HepG2 (cell line): ENCODE measurements around the gene C16orf90. TPM values are rescaled to one million over a fixed set of nuclear protein-coding genes. Genes with fewer than 3 reads are reported as not detected.

Experiments used
- BCL6 ChIP-seq: IDR thresholded peaks from 2 replicates; pipeline ENCODE4 v1.6.1; 2016; ENCODE audit warnings: missing genetic modification reagents, missing compliant biosample characterization
- CHD2 ChIP-seq: IDR thresholded peaks from 2 replicates; pipeline ENCODE4 v1.6.1; 2011; ENCODE audit warnings: low read depth, low read length, improper control_type of control experiment
- FOXC1 ChIP-seq: sonication (generic); formaldehyde crosslinking; IDR thresholded peaks from 2 replicates; pipeline ENCODE4 v1.8.0; 2022; ENCODE audit warnings: mild to moderate bottlenecking, missing genetic modification reagents, borderline replicate concordance
- FOXM1 ChIP-seq: sonication (generic); formaldehyde crosslinking; IDR thresholded peaks from 2 replicates; pipeline ENCODE4 v1.5.0; 2020; ENCODE audit warnings: missing genetic modification reagents
- HDAC2 ChIP-seq: sonication (generic); formaldehyde crosslinking; IDR thresholded peaks from 2 replicates; pipeline ENCODE4 v1.4.0; 2020; ENCODE audit warnings: missing genetic modification reagents
- HOMEZ ChIP-seq: IDR thresholded peaks from 2 replicates; pipeline ENCODE4 v1.6.1; 2016; ENCODE audit warnings: low read depth
- MTERF4 ChIP-seq: sonication (generic); formaldehyde crosslinking; IDR thresholded peaks from 2 replicates; pipeline ENCODE4 v1.8.0; 2023; ENCODE audit warnings: mild to moderate bottlenecking, missing genetic modification reagents
- NFKBIZ ChIP-seq: IDR thresholded peaks from 2 replicates; pipeline ENCODE4 v1.6.1; 2018; ENCODE audit warnings: missing genetic modification reagents, missing compliant biosample characterization
- RXRA ChIP-seq: sonication (generic); formaldehyde crosslinking; IDR thresholded peaks from 2 replicates; pipeline ENCODE4 v1.5.1; 2020; ENCODE audit warnings: missing genetic modification reagents
- SMAD9 ChIP-seq: sonication (generic); formaldehyde crosslinking; IDR thresholded peaks from 2 replicates; pipeline ENCODE4 v1.5.1; 2020; ENCODE audit warnings: mild to moderate bottlenecking, missing genetic modification reagents
- SRSF1 ChIP-seq: fragments of 200-400 bp; formaldehyde crosslinking; optimal IDR thresholded peaks from 2 replicates; pipeline ENCODE3; 2017; ENCODE audit warnings: mild to moderate bottlenecking, low read depth, low read length, moderate library complexity
- TCF7L2 ChIP-seq: IDR thresholded peaks from 2 replicates; pipeline ENCODE4 v1.6.1; 2011; ENCODE audit warnings: mild to moderate bottlenecking, low read depth, low read length, moderate library complexity
- TRIM24 ChIP-seq: sonication (generic); formaldehyde crosslinking; IDR thresholded peaks from 2 replicates; pipeline ENCODE4 v1.8.0; 2022; ENCODE audit warnings: mild to moderate bottlenecking, missing genetic modification reagents
- YY1 ChIP-seq: IDR thresholded peaks from 2 replicates; pipeline ENCODE4 v1.6.1; 2011; ENCODE audit warnings: low read length, low read depth, moderate library complexity, mild to moderate bottlenecking; ENCODE audit not compliant: insufficient read depth, insufficient replicate concordance
- ZMYM2 ChIP-seq: sonication (generic); formaldehyde crosslinking; IDR thresholded peaks from 2 replicates; pipeline ENCODE4 v1.8.0; 2022; ENCODE audit warnings: mild to moderate bottlenecking, missing genetic modification reagents
- ZNF205 ChIP-seq: IDR thresholded peaks from 2 replicates; pipeline ENCODE4 v1.6.1; 2018; ENCODE audit warnings: missing biosample characterization, missing genetic modification reagents
- ZNF546 ChIP-seq: sonication (generic); formaldehyde crosslinking; conservative IDR thresholded peaks from 2 replicates; pipeline ENCODE4 v1.8.1; 2023; ENCODE audit warnings: mild to moderate bottlenecking, missing genetic modification reagents
- ZNF614 ChIP-seq: IDR thresholded peaks from 2 replicates; pipeline ENCODE4 v1.6.1; 2018; ENCODE audit warnings: missing biosample characterization, missing genetic modification reagents, inconsistent platforms, borderline replicate concordance
- ZNF850 ChIP-seq: sonication (generic); formaldehyde crosslinking; conservative IDR thresholded peaks from 2 replicates; pipeline ENCODE4 v1.9.0; 2021; ENCODE audit warnings: mild to moderate bottlenecking, missing genetic modification reagents
- ZSCAN25 ChIP-seq: sonication (generic); formaldehyde crosslinking; IDR thresholded peaks from 2 replicates; pipeline ENCODE4 v1.8.0; 2022; ENCODE audit warnings: mild to moderate bottlenecking, missing genetic modification reagents
- polyA plus RNA-seq, 8 experiments: library from polyadenylated mRNA; depleted of rRNA in 3 of 8; stranded (reverse) in 7 of 8; unstranded in 1 of 8; fragments of >200 nt; fragmentation: Illumina TruSeq in 4 of 8; extraction: Trizol in 4 of 8; gene quantifications; 2 replicates each; pipeline versions ENCODE4 v1.2.1 to v1.2.3, GENCODE V29; 2011 to 2016; ENCODE audit warnings: low read depth in 4 of 8, missing spikeins in 1 of 8, mixed read lengths in 1 of 8; ENCODE audit not compliant: insufficient read depth in 1 of 8
- total RNA-seq, 5 experiments: library from RNA; depleted of rRNA; stranded (reverse); fragments of >200 nt; fragmentation: Illumina TruSeq; extraction: Trizol; gene quantifications; 2 replicates each; pipeline ENCODE4 v1.2.3, GENCODE V29; 2016; ENCODE audit warnings: low read depth in 1 of 5
- TF ChIP-seq, protein P1 (sequence below): sonication (generic); formaldehyde crosslinking; IDR thresholded peaks from 2 replicates; pipeline ENCODE4 v1.5.0; 2020; ENCODE audit warnings: mild to moderate bottlenecking, missing genetic modification reagents, borderline replicate concordance
- TF ChIP-seq, protein P2 (sequence below): conservative IDR thresholded peaks from 2 replicates; pipeline ENCODE4 v1.6.1; 2018; ENCODE audit warnings: missing genetic modification reagents

C16orf90 gene
- total and polyA plus RNA-seq, 2 of the 13 experiments (the other 11 are each of a cell fraction or from before 2014, with no cell fraction given), result not detected

DNA sequence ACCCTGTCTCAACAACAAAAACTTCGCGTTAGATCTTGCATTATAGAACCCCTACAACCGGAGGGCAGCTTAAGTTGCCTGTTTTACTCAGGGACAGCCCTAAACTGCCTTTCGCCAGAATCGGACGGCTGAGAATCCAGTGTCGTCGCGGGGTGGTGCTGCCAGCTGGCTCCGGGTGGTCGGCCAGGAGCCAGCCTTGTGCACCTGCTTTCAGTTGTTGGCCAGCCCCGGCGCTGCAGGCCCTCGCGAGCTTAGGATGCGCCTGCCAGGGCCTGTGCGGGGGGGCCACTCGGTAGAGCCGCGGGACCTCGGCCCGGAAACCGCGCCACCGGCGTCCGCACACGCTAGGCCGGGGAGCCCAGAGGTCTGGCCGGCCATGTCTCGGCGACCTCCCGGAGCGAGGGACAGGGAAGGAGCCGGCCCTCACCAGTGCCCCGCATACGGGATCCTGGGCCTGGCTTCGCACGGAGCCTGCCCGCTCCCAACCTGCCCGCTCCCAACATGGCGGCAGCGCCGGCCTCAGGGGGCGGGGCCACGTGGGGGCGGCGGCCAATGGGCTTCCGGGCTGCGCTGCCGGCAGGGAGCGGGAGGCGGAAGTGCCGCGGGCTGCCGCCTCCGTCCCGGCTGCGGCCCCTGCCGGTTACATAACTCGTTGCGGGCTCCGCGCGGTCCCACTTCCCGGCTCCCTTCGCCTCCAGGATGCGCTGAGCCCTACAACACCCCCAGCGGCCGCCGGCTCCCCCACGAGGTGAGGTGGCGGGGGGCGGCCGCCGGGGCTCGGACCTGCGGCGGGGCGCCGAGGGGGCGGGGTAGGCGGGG is 37.6 kb downstream of the C16orf90 start (continued):
- TF ChIP-seq RXRA (CRISPR knock-in tag) (peak; percentile 71), ZNF614 (CRISPR knock-in tag) (no peak), FOXM1 (0 out of 2 replicates have a peak, but pooled peaks have one; percentile 14), YY1 (peak; percentile 98), ZMYM2 (no peak), TCF7L2 (no peak), NFKBIZ (0 out of 2 replicates have a peak, but pooled peaks have one; percentile 42), HOMEZ (CRISPR knock-in tag) (no peak), SMAD9 (CRISPR knock-in tag) (no peak), HDAC2 (CRISPR knock-in tag) (peak; percentile 63), MTERF4 (peak; percentile 83; the same call in 1 of the 2 replicates), BCL6 (CRISPR knock-in tag) (0 out of 2 replicates have a peak, but pooled peaks have one; percentile 30), SRSF1 (peak; percentile 77), CHD2 (peak; percentile 95), ZSCAN25 (CRISPR knock-in tag) (peak; percentile 56; the same call in 1 of the 2 replicates), TRIM24 (no peak), ZNF205 (CRISPR knock-in tag) (peak; percentile 76; the same call in 1 of the 2 replicates), FOXC1 (CRISPR knock-in tag) (no peak; the same call in 1 of the 2 replicates), ZNF850 (CRISPR knock-in tag) (no peak; the same call in 1 of the 2 replicates), ZNF546 (CRISPR knock-in tag) (peak; percentile 75; the same call in 1 of the 2 replicates)
- TF ChIP-seq, protein P1, sequence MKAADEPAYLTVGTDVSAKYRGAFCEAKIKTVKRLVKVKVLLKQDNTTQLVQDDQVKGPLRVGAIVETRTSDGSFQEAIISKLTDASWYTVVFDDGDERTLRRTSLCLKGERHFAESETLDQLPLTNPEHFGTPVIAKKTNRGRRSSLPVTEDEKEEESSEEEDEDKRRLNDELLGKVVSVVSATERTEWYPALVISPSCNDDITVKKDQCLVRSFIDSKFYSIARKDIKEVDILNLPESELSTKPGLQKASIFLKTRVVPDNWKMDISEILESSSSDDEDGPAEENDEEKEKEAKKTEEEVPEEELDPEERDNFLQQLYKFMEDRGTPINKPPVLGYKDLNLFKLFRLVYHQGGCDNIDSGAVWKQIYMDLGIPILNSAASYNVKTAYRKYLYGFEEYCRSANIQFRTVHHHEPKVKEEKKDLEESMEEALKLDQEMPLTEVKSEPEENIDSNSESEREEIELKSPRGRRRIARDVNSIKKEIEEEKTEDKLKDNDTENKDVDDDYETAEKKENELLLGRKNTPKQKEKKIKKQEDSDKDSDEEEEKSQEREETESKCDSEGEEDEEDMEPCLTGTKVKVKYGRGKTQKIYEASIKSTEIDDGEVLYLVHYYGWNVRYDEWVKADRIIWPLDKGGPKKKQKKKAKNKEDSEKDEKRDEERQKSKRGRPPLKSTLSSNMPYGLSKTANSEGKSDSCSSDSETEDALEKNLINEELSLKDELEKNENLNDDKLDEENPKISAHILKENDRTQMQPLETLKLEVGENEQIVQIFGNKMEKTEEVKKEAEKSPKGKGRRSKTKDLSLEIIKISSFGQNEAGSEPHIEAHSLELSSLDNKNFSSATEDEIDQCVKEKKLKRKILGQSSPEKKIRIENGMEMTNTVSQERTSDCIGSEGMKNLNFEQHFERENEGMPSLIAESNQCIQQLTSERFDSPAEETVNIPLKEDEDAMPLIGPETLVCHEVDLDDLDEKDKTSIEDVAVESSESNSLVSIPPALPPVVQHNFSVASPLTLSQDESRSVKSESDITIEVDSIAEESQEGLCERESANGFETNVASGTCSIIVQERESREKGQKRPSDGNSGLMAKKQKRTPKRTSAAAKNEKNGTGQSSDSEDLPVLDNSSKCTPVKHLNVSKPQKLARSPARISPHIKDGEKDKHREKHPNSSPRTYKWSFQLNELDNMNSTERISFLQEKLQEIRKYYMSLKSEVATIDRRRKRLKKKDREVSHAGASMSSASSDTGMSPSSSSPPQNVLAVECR (CRISPR knock-in tag), result peak; percentile 94
- TF ChIP-seq, protein P2, sequence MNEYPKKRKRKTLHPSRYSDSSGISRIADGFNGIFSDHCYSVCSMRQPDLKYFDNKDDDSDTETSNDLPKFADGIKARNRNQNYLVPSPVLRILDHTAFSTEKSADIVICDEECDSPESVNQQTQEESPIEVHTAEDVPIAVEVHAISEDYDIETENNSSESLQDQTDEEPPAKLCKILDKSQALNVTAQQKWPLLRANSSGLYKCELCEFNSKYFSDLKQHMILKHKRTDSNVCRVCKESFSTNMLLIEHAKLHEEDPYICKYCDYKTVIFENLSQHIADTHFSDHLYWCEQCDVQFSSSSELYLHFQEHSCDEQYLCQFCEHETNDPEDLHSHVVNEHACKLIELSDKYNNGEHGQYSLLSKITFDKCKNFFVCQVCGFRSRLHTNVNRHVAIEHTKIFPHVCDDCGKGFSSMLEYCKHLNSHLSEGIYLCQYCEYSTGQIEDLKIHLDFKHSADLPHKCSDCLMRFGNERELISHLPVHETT, result peak; percentile 84
